Midbrain (tissue), 1 donor: ENCODE data around the gene SLMAP.

Experiments
- DNase-seq: peaks from one replicate; lab custom pipeline; 2025; lab: John Stamatoyannopoulos, UW

Gene SLMAP, protein sequence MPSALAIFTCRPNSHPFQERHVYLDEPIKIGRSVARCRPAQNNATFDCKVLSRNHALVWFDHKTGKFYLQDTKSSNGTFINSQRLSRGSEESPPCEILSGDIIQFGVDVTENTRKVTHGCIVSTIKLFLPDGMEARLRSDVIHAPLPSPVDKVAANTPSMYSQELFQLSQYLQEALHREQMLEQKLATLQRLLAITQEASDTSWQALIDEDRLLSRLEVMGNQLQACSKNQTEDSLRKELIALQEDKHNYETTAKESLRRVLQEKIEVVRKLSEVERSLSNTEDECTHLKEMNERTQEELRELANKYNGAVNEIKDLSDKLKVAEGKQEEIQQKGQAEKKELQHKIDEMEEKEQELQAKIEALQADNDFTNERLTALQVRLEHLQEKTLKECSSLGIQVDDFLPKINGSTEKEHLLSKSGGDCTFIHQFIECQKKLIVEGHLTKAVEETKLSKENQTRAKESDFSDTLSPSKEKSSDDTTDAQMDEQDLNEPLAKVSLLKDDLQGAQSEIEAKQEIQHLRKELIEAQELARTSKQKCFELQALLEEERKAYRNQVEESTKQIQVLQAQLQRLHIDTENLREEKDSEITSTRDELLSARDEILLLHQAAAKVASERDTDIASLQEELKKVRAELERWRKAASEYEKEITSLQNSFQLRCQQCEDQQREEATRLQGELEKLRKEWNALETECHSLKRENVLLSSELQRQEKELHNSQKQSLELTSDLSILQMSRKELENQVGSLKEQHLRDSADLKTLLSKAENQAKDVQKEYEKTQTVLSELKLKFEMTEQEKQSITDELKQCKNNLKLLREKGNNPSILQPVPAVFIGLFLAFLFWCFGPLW

DNA sequence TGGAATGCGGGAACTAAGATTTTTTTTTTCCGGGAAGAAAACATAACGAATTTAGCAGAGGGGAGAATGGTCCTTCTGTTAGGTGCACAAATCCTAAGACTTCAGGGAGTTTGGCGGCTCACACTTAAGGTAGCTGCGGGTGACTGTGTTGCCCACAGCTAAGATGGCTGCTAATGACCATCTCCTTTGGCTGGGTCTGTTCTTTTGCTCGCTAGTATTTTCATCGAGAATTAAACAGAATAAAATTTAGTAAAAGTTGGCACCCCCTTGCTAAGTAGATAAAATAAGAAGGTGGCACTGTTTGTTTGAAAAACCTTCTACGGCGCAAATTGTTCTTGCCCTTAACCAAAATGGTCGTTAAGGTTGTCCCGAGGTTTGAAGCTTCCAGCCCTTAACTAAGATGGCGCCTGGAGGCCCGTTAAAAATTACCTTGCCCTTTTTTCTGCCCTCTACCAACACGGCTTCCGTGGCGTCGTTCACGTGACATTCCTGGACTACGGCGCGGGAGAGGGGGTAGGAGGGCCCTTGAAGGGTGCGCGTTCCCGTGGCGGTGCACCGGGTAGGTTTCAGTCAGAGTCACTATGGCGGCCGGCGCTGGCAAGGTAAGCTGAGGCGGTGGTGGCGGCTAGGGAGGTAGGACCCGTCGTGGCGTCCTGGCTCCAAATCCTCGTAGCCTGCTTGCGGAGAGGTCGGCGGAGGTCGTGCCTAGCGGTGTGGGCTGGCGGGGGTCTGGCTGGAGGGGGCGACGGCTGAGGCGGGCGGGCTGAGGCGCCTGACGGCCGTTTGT lies at the start of gene SLMAP:
TSS of gene SLMAP (plus strand) at position 569 of the 787 bp plus-strand sequence. CDS start 1,343 bp downstream, outside the sequence.
- peak; percentile 98 for DNase-seq

- no peak for DNase-seq
Observed at GRCh38 chr3:57706462-57706861, 49.6 kb upstream of the SLMAP start.

DNA sequence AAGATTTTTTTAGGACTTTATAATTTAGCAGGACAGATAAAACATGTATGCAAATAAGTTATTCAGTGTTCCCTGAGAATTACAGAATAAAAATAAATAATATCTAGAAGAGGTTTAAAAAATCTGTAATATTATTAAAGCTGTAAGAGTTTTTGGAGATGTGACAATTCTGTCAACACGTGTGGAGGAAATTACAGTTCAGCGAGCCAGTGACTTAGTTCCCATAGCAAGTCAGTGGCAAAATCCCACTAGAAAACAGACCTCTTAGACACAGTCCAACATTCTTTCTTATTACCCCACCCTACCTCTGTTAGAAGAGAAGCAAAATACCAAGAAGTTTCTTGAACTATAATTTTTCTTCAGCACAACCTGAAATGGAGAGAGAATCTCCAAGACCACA lies 47.1 kb upstream of the SLMAP start:
- no peak for DNase-seq

- DNase-seq, result no peak
Observed at GRCh38 chr3:57709559-57709958, 46.5 kb upstream of the SLMAP start.

DNA sequence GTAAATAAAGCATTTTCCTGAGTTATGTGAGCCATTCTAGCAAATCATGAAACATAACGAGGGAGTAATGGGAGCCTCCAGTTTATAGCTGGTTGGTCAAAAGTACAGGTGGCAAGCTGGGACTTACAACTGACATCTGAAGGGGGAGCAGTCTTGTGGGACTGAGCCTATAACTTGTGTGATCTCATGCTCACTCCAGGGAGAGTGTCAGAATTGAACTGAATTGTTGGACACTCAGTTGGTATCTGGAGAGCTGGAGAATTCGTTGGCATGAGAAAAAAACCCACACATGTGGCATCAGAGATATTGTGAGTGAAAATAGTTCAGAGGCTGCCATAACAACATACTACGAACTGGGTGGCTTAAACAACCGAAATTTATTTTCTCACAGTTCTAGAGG lies 40.4 kb upstream of the SLMAP start:
- no peak for DNase-seq

GRCh38 chr3:57717205-57717868 lies 38.8 kb upstream of the SLMAP start:
- DNase-seq, result no peak

- DNase-seq, result no peak
Observed at GRCh38 chr3:57718118-57718517, 38.0 kb upstream of the SLMAP start.

GRCh38 chr3:57726397-57726796 lies 29.7 kb upstream of the SLMAP start:
- no peak for DNase-seq

- no peak for DNase-seq
Observed at GRCh38 chr3:57727106-57727505, 29.0 kb upstream of the SLMAP start.

- DNase-seq, result no peak
Observed at GRCh38 chr3:57729334-57730045, 26.6 kb upstream of the SLMAP start.

- no peak for DNase-seq
Observed at GRCh38 chr3:57730682-57731081, 25.4 kb upstream of the SLMAP start.

GRCh38 chr3:57731311-57731710 lies 24.8 kb upstream of the SLMAP start:
- DNase-seq, result no peak

DNA sequence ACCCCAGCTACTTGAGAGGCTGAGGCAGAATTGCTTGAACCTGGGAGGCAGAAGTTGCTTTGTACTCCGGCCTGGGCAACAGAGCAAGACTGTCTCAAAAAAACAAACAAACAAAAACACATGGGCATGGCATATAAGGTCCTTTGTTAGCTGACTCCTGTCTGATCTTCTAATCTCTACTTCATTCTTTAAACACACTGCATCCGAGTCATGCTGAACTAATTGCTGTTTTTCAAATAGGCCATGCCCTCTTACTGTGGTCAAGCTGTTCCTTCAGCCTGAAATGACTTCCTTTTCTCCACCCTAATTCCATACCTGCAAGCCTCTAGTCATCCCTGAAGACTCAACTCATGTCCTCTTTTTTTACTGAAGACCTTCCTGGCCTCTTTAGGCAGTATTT lies 22.3 kb upstream of the SLMAP start:
- DNase-seq, result no peak

DNA sequence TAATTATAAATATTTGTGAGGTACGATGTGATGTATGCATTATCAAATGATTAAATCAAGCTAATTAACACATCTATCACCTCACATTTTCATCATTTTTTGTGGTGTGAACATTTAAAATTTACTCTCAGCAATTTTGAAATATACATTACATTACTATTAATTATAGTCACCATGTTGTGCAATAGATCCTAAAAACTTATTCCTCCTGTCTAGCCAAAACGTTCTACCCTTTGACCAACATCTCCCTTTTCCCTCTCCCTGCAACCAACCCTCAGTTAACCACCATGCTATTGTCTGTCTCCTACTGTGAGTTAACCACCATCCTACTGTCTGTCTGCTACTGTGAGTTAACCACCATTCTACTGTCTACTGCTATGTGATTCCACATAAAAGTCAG lies 20.7 kb upstream of the SLMAP start:
- DNase-seq, result no peak

GRCh38 chr3:57737840-57738239 lies 18.3 kb upstream of the SLMAP start:
- DNase-seq, result no peak

GRCh38 chr3:57738391-57738790 lies 17.7 kb upstream of the SLMAP start:
- DNase-seq, result no peak

DNA sequence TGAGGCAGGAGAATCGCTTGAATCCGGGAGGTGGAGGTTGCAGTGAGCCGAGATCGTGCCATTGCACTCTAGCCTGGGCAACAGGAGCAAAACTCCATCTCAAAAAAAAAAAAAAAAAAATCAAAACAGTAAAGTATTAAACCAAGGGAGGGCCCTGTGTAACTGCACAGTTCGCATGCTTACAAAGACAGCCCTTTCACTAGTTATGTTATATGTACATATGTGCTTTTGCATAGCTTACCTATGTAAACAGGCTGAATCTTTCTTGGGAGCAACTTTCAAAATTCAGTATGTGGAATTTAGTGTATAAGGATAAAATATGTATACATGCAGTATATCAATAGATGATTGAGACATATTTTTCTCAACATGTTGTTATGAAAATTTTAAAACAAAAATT lies 16.1 kb upstream of the SLMAP start:
- no peak for DNase-seq

GRCh38 chr3:57743496-57743895 lies 12.6 kb upstream of the SLMAP start:
- no peak for DNase-seq

GRCh38 chr3:57745101-57745500 lies 11.0 kb upstream of the SLMAP start:
- DNase-seq, result no peak

DNA sequence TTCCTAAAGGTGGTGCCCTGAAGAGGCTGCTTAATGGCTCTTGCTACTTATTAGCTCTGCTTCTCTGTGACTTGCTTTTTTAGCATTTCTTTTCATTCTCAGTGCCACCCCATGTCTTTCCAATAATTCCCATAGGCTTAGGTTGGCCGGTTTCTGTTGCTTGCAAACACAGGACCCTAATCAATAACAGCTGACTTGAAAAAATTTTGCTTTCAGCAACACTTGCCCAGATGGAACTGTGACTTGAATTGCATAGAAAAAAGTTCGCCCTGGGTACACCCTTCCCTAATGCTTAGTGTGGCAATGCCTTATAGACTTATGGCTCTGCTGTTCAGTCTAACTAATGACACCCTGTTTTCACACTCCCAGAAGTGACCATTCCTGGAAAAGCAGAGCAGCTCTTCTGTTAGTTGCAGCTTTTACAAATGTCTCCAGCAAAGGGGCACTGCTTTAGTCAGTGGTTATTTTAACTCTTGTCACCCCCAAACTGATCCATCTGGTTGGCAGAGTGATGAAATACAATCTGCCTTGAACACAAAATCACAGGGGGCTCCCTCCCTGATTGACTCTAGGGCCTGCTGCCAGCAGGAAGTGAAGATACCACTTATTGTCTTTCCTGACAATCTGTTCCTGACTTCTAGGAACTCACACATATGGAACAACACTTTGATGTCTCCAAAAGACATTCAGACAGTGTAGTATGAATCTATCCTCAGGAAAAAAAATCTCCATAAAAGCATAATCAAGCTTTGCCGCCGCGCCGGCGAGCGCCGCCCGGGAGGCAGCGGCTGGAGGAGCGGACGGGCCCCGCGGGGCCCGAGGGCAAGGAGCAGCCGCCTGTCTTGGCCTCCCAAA lies 9.7 kb upstream of the SLMAP start:
- DNase-seq, result no peak
